OCI-LY1 (cell line): ENCODE results near the gene SENP8.

ENCODE experiments used
- EZH2 ChIP-seq: fragments of 200-600 bp; sonication (generic), shearing (Covaris generic); IDR thresholded peaks from 2 replicates; pipeline ENCODE4 v1.8.0; 2017; ENCODE audit warnings: borderline replicate concordance, mixed run types, mild to moderate bottlenecking, antibody characterized with exemption, low read length, moderate library complexity, mixed read lengths
- TF ChIP-seq, protein P1 (sequence below): fragments of 200-600 bp; sonication (generic), shearing (Covaris generic); IDR thresholded peaks from 2 replicates; pipeline ENCODE4 v1.5.1; 2017; ENCODE audit warnings: mild to moderate bottlenecking, antibody characterized with exemption, low read length, moderate library complexity, mixed read lengths

GRCh38 chr15:72133211-72133610 is 15.0 kb downstream of the SENP8 start:
- TF ChIP-seq, protein P1, sequence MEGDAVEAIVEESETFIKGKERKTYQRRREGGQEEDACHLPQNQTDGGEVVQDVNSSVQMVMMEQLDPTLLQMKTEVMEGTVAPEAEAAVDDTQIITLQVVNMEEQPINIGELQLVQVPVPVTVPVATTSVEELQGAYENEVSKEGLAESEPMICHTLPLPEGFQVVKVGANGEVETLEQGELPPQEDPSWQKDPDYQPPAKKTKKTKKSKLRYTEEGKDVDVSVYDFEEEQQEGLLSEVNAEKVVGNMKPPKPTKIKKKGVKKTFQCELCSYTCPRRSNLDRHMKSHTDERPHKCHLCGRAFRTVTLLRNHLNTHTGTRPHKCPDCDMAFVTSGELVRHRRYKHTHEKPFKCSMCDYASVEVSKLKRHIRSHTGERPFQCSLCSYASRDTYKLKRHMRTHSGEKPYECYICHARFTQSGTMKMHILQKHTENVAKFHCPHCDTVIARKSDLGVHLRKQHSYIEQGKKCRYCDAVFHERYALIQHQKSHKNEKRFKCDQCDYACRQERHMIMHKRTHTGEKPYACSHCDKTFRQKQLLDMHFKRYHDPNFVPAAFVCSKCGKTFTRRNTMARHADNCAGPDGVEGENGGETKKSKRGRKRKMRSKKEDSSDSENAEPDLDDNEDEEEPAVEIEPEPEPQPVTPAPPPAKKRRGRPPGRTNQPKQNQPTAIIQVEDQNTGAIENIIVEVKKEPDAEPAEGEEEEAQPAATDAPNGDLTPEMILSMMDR, result no peak
- TF ChIP-seq EZH2, result no peak
